Fibroblast of lung (primary cell): ENCODE results near the gene LRRC26.

Experiments
- EZH2 ChIP-seq: IDR thresholded peaks from 2 replicates; pipeline ENCODE4 v1.5.1; 2012; ENCODE audit warnings: low read length, control low read depth, mild to moderate bottlenecking; ENCODE audit errors: missing control alignments
- TF ChIP-seq, protein P1 (sequence below), 2 donors: IDR thresholded peaks in 1 of 2; conservative IDR thresholded peaks in 1 of 2; 1 replicate in 1 of 2; 2 replicates in 1 of 2; pipeline ENCODE4 v1.5.1; 2011 to 2012; ENCODE audit warnings: low read length in 2 of 2, control low read depth in 1 of 2, inconsistent platforms in 1 of 2, low read depth in 1 of 2, mild to moderate bottlenecking in 1 of 2

DNA sequence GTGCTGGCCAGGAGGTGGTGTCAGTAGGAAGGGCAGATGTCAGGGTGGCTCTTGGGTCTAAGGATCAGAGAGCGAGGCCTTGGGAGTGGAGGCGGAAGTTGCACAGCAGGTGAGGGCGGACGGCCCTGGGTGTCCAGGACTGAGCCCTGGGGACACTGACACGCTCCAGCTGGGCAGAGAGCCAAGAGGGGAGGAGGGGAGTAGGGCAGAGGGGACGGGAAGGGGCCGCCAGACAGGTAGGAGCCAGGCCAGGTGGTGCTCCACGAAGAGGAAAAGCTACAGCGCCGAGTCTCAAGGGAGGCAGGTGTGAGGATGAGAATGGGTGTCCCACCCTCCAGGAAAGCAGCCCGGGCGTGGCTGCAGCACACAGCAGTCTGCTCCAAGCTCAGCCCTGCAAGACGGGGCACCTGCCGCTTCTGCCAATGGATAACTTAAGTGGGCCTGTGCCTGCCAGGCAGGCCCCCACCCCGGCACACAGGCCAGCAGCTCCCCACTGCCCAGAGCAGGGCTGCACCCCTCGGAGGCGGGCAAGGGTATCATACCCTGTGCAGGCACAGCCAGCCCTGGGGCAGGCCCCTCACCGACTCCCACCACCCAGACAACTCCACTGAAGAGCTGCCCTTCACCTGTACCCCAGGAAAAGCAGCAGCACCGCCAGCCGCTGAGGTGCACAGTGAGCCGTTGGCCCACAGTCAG lies 25.8 kb upstream of the LRRC26 start:
- TF ChIP-seq, protein P1, sequence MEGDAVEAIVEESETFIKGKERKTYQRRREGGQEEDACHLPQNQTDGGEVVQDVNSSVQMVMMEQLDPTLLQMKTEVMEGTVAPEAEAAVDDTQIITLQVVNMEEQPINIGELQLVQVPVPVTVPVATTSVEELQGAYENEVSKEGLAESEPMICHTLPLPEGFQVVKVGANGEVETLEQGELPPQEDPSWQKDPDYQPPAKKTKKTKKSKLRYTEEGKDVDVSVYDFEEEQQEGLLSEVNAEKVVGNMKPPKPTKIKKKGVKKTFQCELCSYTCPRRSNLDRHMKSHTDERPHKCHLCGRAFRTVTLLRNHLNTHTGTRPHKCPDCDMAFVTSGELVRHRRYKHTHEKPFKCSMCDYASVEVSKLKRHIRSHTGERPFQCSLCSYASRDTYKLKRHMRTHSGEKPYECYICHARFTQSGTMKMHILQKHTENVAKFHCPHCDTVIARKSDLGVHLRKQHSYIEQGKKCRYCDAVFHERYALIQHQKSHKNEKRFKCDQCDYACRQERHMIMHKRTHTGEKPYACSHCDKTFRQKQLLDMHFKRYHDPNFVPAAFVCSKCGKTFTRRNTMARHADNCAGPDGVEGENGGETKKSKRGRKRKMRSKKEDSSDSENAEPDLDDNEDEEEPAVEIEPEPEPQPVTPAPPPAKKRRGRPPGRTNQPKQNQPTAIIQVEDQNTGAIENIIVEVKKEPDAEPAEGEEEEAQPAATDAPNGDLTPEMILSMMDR (conservative IDR thresholded peaks at IDR 0.05 in 1 of 2, IDR thresholded peaks at IDR 0.05 in 1 of 2; ENCODE audit: low read depth in 1 of 2, low read length in 2 of 2): no peak
- no peak for TF ChIP-seq EZH2
